WTC11 (cell line): ENCODE data around the gene ALCAM.

Source experiments
- CREB1 ChIP-seq: sonication (generic); formaldehyde crosslinking; IDR thresholded peaks from 2 replicates; pipeline ENCODE4 v1.8.0; 2023; ENCODE audit warnings: mild to moderate bottlenecking, missing genetic modification reagents
- CTCF ChIP-seq: fragments of 200-600 bp; IDR thresholded peaks from 2 replicates; pipeline ENCODE4 v1.8.0; 2022; ENCODE audit warnings: antibody characterized with exemption

- no peak for TF ChIP-seq CTCF
- TF ChIP-seq CREB1 (CRISPR knock-in tag) = no peak
These were observed 244.8 kb downstream of the ALCAM start for GRCh38 chr3:105611304-105612192.
